GM12878 (cell line): ENCODE results near the gene ACTR1B. TPM values are rescaled to one million over a fixed set of nuclear protein-coding genes. Genes with fewer than 3 reads are reported as not detected.

Experiments used
- ATAC-seq: fragments of 200-7000 bp; cut with Tn5 transposase; 3 replicates; pipeline ENCODE4 v1.9.1; 2020; ENCODE audit warnings: mild to moderate bottlenecking, moderate library complexity
- BruUV-seq: library from RNA; stranded (reverse); fragments of 400-500 nt; replicated peaks from 2 replicates; lab custom pipeline; 2021; lab: Mats Ljungman, UMichigan
- CTCF ChIA-PET: fragments of 300-600 bp; sonication (Branson Sonifier 250); formaldehyde crosslinking; extraction: SDS; loops from one replicate; lab custom pipeline; 2021; ENCODE audit warnings: inconsistent platforms; lab: Yijun Ruan, JAX
- POLR2A ChIA-PET: fragments of 350-600 bp; formaldehyde crosslinking; extraction: SDS; loops from one replicate; lab custom pipeline; 2021; ENCODE audit warnings: inconsistent platforms; lab: Charles Lee
- RAD21 ChIA-PET: fragments of 300-600 bp; sonication (Branson Sonifier 250); formaldehyde crosslinking; loops from one replicate; lab custom pipeline; 2023; ENCODE audit warnings: antibody characterized with exemption; ENCODE audit not compliant: unreplicated experiment; lab: Charles Lee
- SMC1A ChIA-PET: fragments of 300-600 bp; sonication (Branson Sonifier 250); formaldehyde crosslinking; loops from one replicate; lab custom pipeline; 2023; ENCODE audit not compliant: unreplicated experiment, uncharacterized antibody; lab: Charles Lee
- DNase-seq: peaks from one replicate; pipeline ENCODE4 v3.0.0-alpha.2; 2011; ENCODE audit warnings: low read depth, low spot score
- FAIRE-seq: peaks from 3 replicates; lab custom pipeline; 2011; peaks lifted over from hg19 to GRCh38; lab: Jason Lieb, UNC
- H2AFZ ChIP-seq: 2 replicates; pipeline ENCODE4 v1.6.0; 2011; ENCODE audit warnings: low read depth, low read length, control low read depth; ENCODE audit not compliant: control insufficient read depth
- H3K27ac ChIP-seq: 2 replicates; pipeline ENCODE4 v1.5.1; 2011; ENCODE audit warnings: control low read depth; ENCODE audit not compliant: control insufficient read depth, insufficient read depth
- H3K27me3 ChIP-seq, 2 experiments: replicated peaks in 1 of 2; 2 replicates each; pipeline versions ENCODE4 v1.6.0 to v1.6.1; 2011; ENCODE audit warnings: low read length in 1 of 2; ENCODE audit not compliant: control insufficient read depth in 2 of 2, insufficient read depth in 2 of 2
- H3K36me3 ChIP-seq, 2 experiments: 2 replicates each; pipeline ENCODE4 v1.5.1; 2011; ENCODE audit warnings: low read length in 1 of 2; ENCODE audit not compliant: control insufficient read depth in 2 of 2, insufficient read depth in 2 of 2
- H3K4me1 ChIP-seq: 2 replicates; pipeline ENCODE4 v1.6.1; 2011; ENCODE audit warnings: mild to moderate bottlenecking, low read length, moderate library complexity, mixed read lengths; ENCODE audit not compliant: control insufficient read depth, insufficient read depth
- H3K4me2 ChIP-seq: 2 replicates; pipeline ENCODE4 v1.6.0; 2011; ENCODE audit warnings: control low read depth; ENCODE audit not compliant: control insufficient read depth, insufficient read depth
- H3K4me3 ChIP-seq: fragments of 200-600 bp; sonication (generic); 2 replicates; pipeline ENCODE4 v1.5.1; 2016
- H3K79me2 ChIP-seq: 2 replicates; pipeline ENCODE4 v1.6.0; 2011; ENCODE audit warnings: low read length; ENCODE audit not compliant: control insufficient read depth, insufficient read depth
- H3K9ac ChIP-seq: 2 replicates; pipeline ENCODE4 v1.8.0; 2011; ENCODE audit warnings: low read length, control low read depth, mixed read lengths; ENCODE audit not compliant: control insufficient read depth, insufficient read depth
- H3K9me3 ChIP-seq: replicated peaks from 3 replicates; pipeline ENCODE4 v1.5.1; 2011; ENCODE audit warnings: mild to moderate bottlenecking, low read length; ENCODE audit not compliant: control insufficient read depth, insufficient read depth
- H4K20me1 ChIP-seq: 2 replicates; pipeline ENCODE4 v1.6.0; 2011; ENCODE audit not compliant: control insufficient read depth, insufficient read depth
- BCL3 ChIP-seq: IDR thresholded peaks from 2 replicates; pipeline ENCODE4 v1.6.1; 2011; ENCODE audit warnings: borderline replicate concordance, low read depth, mild to moderate bottlenecking, moderate library complexity, low read length; ENCODE audit not compliant: insufficient read depth, poor library complexity, severe bottlenecking
- CREB1 ChIP-seq: IDR thresholded peaks from 2 replicates; pipeline ENCODE4 v1.6.1; 2012; ENCODE audit warnings: low read depth, mild to moderate bottlenecking, inconsistent platforms
- ETV6 ChIP-seq, 2 experiments: fragments of 450-650 bp in 1 of 2; IDR thresholded peaks in 1 of 2; conservative IDR thresholded peaks in 1 of 2; 2 replicates each; pipeline ENCODE4 v1.6.1; 2014; ENCODE audit warnings: antibody characterized with exemption in 1 of 2, borderline replicate concordance in 1 of 2, low read depth in 1 of 2, mild to moderate bottlenecking in 1 of 2, moderate library complexity in 1 of 2
- GATAD2B ChIP-seq: fragments of 450-650 bp; conservative IDR thresholded peaks from 2 replicates; pipeline ENCODE4 v1.6.1; 2017; ENCODE audit warnings: low read depth, mild to moderate bottlenecking, moderate library complexity
- JUND ChIP-seq: IDR thresholded peaks from 2 replicates; pipeline ENCODE4 v1.6.1; 2012; ENCODE audit warnings: low read depth, mild to moderate bottlenecking, low read length, improper control_type of control experiment, moderate library complexity
- MTA3 ChIP-seq: IDR thresholded peaks from 2 replicates; pipeline ENCODE4 v1.6.1; 2012; ENCODE audit warnings: low read length, inconsistent platforms, borderline replicate concordance
- NFYA ChIP-seq: IDR thresholded peaks from 2 replicates; pipeline ENCODE4 v1.6.1; 2011; ENCODE audit warnings: low read depth, mild to moderate bottlenecking, low read length, improper control_type of control experiment, borderline replicate concordance
- NFYB ChIP-seq: IDR thresholded peaks from 2 replicates; pipeline ENCODE4 v1.6.1; 2011; ENCODE audit warnings: low read depth, mild to moderate bottlenecking, low read length, improper control_type of control experiment, moderate library complexity; ENCODE audit not compliant: insufficient read depth
- NRF1 ChIP-seq: conservative IDR thresholded peaks from 2 replicates; pipeline ENCODE4 v1.6.1; 2011; ENCODE audit warnings: mild to moderate bottlenecking, low read depth, low read length, improper control_type of control experiment
- PRDM15 ChIP-seq: fragments of 450-650 bp; formaldehyde crosslinking; IDR thresholded peaks from 2 replicates; pipeline ENCODE4 v1.4.0; 2020; ENCODE audit warnings: mild to moderate bottlenecking, moderate library complexity
- USF1 ChIP-seq: IDR thresholded peaks from 2 replicates; pipeline ENCODE4 v1.6.1; 2011; ENCODE audit warnings: borderline replicate concordance, low read depth, mild to moderate bottlenecking, moderate library complexity, mixed read lengths, low read length; ENCODE audit not compliant: insufficient read depth; ENCODE audit errors: extremely low read length
- ZNF687 ChIP-seq: fragments of 450-650 bp; IDR thresholded peaks from 2 replicates; pipeline ENCODE4 v1.6.1; 2017; ENCODE audit warnings: mild to moderate bottlenecking, moderate library complexity
- WGBS: methylation state at CpG from one replicate; pipeline ENCODE4 v1.1.6; 2016; ENCODE audit warnings: low lambda C conversion rate; ENCODE audit not compliant: insufficient replicate concordance, insufficient coverage; ENCODE audit errors: missing lambda C conversion rate; 5-methylcytosine and 5-hydroxymethylcytosine counted together
- in situ Hi-C: fragments of 300-500 bp; cut with MboI; formaldehyde crosslinking; loops from 9 replicates; pipeline ENCODE4 v1.14.3; 2018; ENCODE audit warnings: mixed read lengths
- intact Hi-C: fragments of 100-400 bp; cut with micrococcal nuclease; formaldehyde crosslinking; loops from one replicate; pipeline ENCODE4 v1.14.2; 2022; ENCODE audit not compliant: unreplicated experiment
- polyA plus RNA-seq, 11 experiments: library from polyadenylated mRNA; depleted of rRNA in 4 of 11; unstranded in 6 of 11; stranded (reverse) in 5 of 11; fragments of >200 nt; fragmentation: Nextera tagmentation in 4 of 11; fragmentation: Illumina TruSeq in 1 of 11; extraction: Ambion mirVana in 4 of 11; extraction: Trizol in 1 of 11; gene quantifications; 1 replicate in 1 of 11; 2 replicates in 10 of 11; pipeline versions ENCODE4 v1.2.1 to v1.2.3, GENCODE V29; 2011 to 2016; ENCODE audit warnings: inconsistent platforms in 2 of 11, missing spikeins in 2 of 11, low read depth in 1 of 11
- total RNA-seq, 4 experiments: library from RNA; depleted of rRNA in 3 of 4; stranded (reverse); fragments of >200 nt in 3 of 4; fragmentation: Illumina TruSeq in 1 of 4; extraction: Trizol in 1 of 4; gene quantifications; 2 replicates each; pipeline versions ENCODE4 v1.2.1 to v1.2.3, GENCODE V29; 2013 to 2021

ACTR1B gene
- total and polyA plus RNA-seq, 10 of the 15 experiments (the other 5 are each of a cell fraction or from before 2014, with no cell fraction given), result 1.3 to 62.8 (median 44.8) TPM

GRCh38 chr2:97708608-97709007, 44.8 kb upstream of the ACTR1B start:
- Histone ChIP-seq H3K4me2 (no peak overlapping the region), H3K9me3 (no peaks in the 10 kb centered on the region), H3K27ac (no peak overlapping the region), H3K36me3 (no peaks in the 10 kb centered on the region), H3K9ac (no peak overlapping the region), H2AFZ (no peak overlapping the region), H3K4me3 (no peak overlapping the region), H4K20me1 (no peaks in the 10 kb centered on the region), H3K27me3 (no peaks in the 10 kb centered on the region), H3K4me1 (0 out of 2 replicates have a peak, but pooled peaks cover 3% of the 10 kb centered on the region), H3K79me2 (no peaks in the 10 kb centered on the region)
- intact Hi-C loops, result loop anchor here (10.0 kb wide), 1 partner anchor 476 kb away; no protein-coding TSS in a partner anchor
- no TSS peak for BruUV-seq
- CTCF ChIA-PET, result interaction anchor here (1.2 to 4.0 kb wide), 6 partner anchors 10 to 677 kb away, joined by 3 to 40 read pairs (median 4); no protein-coding TSS in a partner anchor
- 55% methylated on average over 8 of the region's 8 CpGs for WGBS
- peak; percentile 46 for ATAC-seq
- FAIRE-seq, result no peak
- in situ Hi-C loops, result no loop called here
- POLR2A ChIA-PET, result interaction anchor here (0.7 kb wide), 1 partner anchor 43 kb away, joined by 3 read pairs; no protein-coding TSS in a partner anchor
- no peak for DNase-seq
- RAD21 ChIA-PET, result interaction anchor here (0.8 to 3.5 kb wide), 4 partner anchors 10 to 676 kb away, joined by 3 to 15 read pairs (median 5); no protein-coding TSS in a partner anchor
- SMC1A ChIA-PET, result interaction anchor here (1.6 to 2.9 kb wide), 3 partner anchors 9 to 676 kb away, joined by 3 to 15 read pairs (median 6); no protein-coding TSS in a partner anchor
- no peak for TF ChIP-seq NFYA
- no peak for TF ChIP-seq MTA3
- TF ChIP-seq USF1, result peak; percentile 13
- no peak for TF ChIP-seq ETV6 (conservative IDR thresholded peaks at IDR 0.05 in 1 of 2, IDR thresholded peaks at IDR 0.05 in 1 of 2; ENCODE audit: borderline replicate concordance in 1 of 2, low read depth in 1 of 2)
- TF ChIP-seq PRDM15 (CRISPR knock-in tag), result no peak
- TF ChIP-seq GATAD2B, result no peak
- TF ChIP-seq NFYB, result peak; percentile 60
- no peak for TF ChIP-seq JUND
- TF ChIP-seq NRF1, result no peak
- TF ChIP-seq CREB1, result no peak
- TF ChIP-seq BCL3, result no peak
- no peak for TF ChIP-seq ZNF687
